Uterus (tissue), 2 donors: ENCODE measurements around the gene FBH1.

ENCODE experiments used
- POLR2A ChIP-seq, 2 donors: fragments of 450-650 bp; IDR thresholded peaks; one replicate each; pipeline ENCODE4 v1.6.1; 2016; ENCODE audit warnings: antibody characterized with exemption in 2 of 2, mild to moderate bottlenecking in 1 of 2, moderate library complexity in 1 of 2
- TF ChIP-seq, protein P1 (sequence below), 4 experiments: fragments of 200-600 bp in 2 of 4; fragments of 450-650 bp in 2 of 4; sonication (generic) in 2 of 4; IDR thresholded peaks; one replicate each; pipeline ENCODE4 v1.5.1; 2016 to 2019; ENCODE audit warnings: antibody characterized with exemption in 4 of 4, mild to moderate bottlenecking in 2 of 4, moderate library complexity in 1 of 4

DNA sequence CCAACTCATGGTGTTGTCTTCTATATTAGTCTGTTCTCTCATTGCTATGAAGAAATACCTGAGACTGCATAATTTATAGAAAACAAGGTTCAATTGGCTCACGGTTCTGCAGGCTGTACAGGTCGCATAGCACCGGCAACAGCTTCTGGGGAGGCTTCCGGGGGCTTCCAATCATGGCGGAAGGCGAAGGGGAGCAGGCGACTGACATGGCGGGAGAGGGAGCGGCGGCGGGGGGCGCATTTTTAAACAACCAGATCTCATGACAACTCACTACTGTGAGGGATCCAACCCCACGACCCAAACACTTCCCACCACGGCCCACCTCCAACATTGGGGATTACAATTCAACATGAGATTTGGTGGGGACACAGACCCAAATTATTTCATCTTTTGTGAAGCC, 48.1 kb upstream of the FBH1 start:
- no peak for TF ChIP-seq POLR2A (IDR thresholded peaks at IDR 0.05)
- TF ChIP-seq, protein P1, sequence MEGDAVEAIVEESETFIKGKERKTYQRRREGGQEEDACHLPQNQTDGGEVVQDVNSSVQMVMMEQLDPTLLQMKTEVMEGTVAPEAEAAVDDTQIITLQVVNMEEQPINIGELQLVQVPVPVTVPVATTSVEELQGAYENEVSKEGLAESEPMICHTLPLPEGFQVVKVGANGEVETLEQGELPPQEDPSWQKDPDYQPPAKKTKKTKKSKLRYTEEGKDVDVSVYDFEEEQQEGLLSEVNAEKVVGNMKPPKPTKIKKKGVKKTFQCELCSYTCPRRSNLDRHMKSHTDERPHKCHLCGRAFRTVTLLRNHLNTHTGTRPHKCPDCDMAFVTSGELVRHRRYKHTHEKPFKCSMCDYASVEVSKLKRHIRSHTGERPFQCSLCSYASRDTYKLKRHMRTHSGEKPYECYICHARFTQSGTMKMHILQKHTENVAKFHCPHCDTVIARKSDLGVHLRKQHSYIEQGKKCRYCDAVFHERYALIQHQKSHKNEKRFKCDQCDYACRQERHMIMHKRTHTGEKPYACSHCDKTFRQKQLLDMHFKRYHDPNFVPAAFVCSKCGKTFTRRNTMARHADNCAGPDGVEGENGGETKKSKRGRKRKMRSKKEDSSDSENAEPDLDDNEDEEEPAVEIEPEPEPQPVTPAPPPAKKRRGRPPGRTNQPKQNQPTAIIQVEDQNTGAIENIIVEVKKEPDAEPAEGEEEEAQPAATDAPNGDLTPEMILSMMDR (IDR thresholded peaks at IDR 0.05): no peak
